Stomach smooth muscle (tissue), 2 donors: ENCODE results near the gene ZNF439.
"Not testable (repeated sequence)": the region's sequence is repeated elsewhere in the genome, so short reads cannot be mapped to it uniquely, and the experiment has no call there.

ENCODE experiments used
- H3K27ac ChIP-seq: one replicate; pipeline ENCODE4 v1.7.0; 2013; ENCODE audit warnings: mild to moderate bottlenecking, low read length, inconsistent platforms
- H3K27me3 ChIP-seq, 2 donors: one replicate each; pipeline ENCODE4 v1.7.0; 2013; ENCODE audit warnings: low read length in 2 of 2; ENCODE audit not compliant: insufficient read depth in 2 of 2, control insufficient read depth in 1 of 2
- H3K36me3 ChIP-seq, 2 donors: one replicate each; pipeline ENCODE4 v1.7.0; 2013; ENCODE audit warnings: low read length in 2 of 2; ENCODE audit not compliant: control insufficient read depth in 2 of 2, insufficient read depth in 2 of 2
- H3K4me1 ChIP-seq: one replicate; pipeline ENCODE4 v1.7.0; 2013; ENCODE audit warnings: low read length; ENCODE audit not compliant: control insufficient read depth, insufficient read depth
- H3K4me3 ChIP-seq, 2 donors: one replicate each; pipeline ENCODE4 v1.7.0; 2013; ENCODE audit warnings: low read length in 2 of 2
- H3K9ac ChIP-seq, 2 donors: one replicate each; pipeline ENCODE4 v1.7.0; 2013; ENCODE audit warnings: low read length in 2 of 2, mild to moderate bottlenecking in 1 of 2
- H3K9me3 ChIP-seq, 2 donors: one replicate each; pipeline ENCODE4 v1.7.0; 2013; ENCODE audit warnings: low read length in 2 of 2; ENCODE audit not compliant: control insufficient read depth in 2 of 2
- donor health status: healthy.
- donor health status: Pancreatic carcinoma.

ZNF439 gene

DNA sequence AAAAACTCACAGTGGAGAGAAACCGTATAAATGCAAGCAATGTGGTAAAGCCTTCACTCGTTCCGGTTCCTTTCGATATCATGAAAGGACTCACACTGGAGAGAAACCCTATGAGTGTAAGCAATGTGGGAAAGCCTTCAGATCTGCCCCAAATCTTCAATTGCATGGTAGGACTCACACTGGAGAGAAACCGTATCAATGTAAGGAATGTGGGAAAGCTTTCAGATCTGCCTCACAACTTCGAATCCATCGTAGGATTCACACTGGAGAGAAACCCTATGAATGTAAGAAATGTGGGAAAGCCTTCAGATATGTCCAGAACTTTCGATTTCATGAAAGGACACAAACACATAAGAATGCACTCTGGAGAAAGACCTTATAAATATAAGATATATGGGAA, 19.7 kb downstream of the ZNF439 start:
- Histone ChIP-seq H3K36me3 (peaks cover 22 to 27% of the 10 kb centered on the region in 2 donors), H3K9me3 (peaks cover 19 to 30% of the 10 kb centered on the region in 2 donors), H3K4me1 (no peaks in the 10 kb centered on the region), H3K9ac (no peak overlapping the region), H3K4me3 (no peak overlapping the region), H3K27ac (no peak overlapping the region), H3K27me3 (no peaks in the 10 kb centered on the region)

DNA sequence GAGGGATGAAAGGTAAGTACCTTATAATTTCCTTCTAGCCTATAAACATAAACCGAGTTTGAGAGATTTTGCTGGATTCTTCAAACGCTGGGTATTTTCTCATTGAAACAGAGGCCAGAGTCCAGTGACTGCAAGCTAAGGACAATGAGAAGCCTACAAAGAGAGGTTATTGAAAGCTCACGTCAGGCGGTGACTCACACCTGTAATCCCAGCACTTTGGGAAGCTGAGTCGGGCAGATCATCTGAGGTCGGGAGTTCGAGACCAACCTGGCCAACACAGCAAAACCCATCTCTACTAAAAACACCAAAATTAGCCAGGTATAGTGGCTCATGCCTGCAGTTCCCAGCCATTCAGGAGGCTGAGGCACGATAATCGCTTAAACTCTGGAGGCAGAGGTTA, 24.1 kb downstream of the ZNF439 start:
- Histone ChIP-seq H3K27ac (no peak overlapping the region), H3K9me3 (peaks cover 12 to 18% of the 10 kb centered on the region in 2 donors), H3K4me3 (no peak overlapping the region), H3K9ac (no peak overlapping the region), H3K27me3 (no peaks in the 10 kb centered on the region), H3K36me3 (peaks cover 13 to 15% of the 10 kb centered on the region in 2 donors), H3K4me1 (no peaks in the 10 kb centered on the region)

DNA sequence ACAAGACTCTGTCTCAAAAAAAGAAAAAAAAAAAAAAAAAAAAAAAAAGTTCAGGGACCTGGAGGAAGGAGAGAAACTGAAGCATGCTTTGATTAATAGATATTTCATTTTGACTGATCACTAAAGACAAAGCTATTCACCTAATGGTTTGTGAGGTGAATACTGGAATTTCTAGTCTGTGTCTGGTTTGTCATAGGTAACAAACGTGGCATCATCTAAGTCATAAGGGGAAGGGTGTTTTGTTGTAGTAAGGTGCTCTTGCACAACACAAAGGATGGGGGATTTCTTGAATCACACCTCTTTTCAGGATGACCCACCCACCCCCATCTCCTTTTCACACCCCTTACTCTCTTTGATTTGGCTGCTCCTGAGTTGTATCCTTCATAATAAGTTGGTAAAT, 25.2 kb downstream of the ZNF439 start:
- H3K4me3 ChIP-seq = no peak overlapping the region
- H3K4me1 ChIP-seq = no peaks in the 10 kb centered on the region
- H3K36me3 ChIP-seq = peaks cover 3 to 4% of the 10 kb centered on the region in 2 donors
- no peak overlapping the region for H3K27ac ChIP-seq
- no peak overlapping the region for H3K9ac ChIP-seq
- no peaks in the 10 kb centered on the region for H3K27me3 ChIP-seq
- H3K9me3 ChIP-seq = peaks cover 4 to 7% of the 10 kb centered on the region in 2 donors

DNA sequence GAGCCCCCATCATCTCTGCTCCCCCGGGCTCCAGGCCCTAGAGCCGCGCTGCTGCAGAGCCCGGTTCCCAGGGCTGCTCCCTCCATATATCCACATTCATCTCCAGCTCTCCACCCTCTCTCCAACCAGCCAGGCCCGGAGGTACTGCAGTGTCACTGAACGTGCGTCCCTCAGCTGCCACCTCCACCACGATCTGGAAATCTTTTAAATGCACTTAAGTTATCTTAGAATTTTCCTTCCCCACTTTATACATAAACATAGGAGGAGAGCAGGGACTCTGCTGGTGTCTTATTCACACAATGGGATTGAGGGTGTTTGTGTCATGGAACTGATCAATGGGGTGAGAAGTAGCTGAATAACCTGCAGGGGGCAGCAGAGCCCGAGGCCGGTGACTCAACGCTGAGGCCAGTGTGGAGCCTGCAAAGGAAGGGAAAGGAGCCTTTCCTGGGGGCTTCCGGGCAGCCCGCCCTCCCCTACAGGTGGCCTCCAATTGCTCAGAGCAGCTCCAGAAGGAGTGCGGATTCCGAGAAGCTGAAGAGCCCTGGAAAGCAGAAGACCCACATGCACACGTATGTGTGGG, 31.3 kb downstream of the ZNF439 start:
- not testable (repeated sequence) for H3K9ac ChIP-seq, H3K4me1 ChIP-seq, H3K9me3 ChIP-seq, H3K36me3 ChIP-seq, H3K4me3 ChIP-seq, H3K27me3 ChIP-seq, H3K27ac ChIP-seq

DNA sequence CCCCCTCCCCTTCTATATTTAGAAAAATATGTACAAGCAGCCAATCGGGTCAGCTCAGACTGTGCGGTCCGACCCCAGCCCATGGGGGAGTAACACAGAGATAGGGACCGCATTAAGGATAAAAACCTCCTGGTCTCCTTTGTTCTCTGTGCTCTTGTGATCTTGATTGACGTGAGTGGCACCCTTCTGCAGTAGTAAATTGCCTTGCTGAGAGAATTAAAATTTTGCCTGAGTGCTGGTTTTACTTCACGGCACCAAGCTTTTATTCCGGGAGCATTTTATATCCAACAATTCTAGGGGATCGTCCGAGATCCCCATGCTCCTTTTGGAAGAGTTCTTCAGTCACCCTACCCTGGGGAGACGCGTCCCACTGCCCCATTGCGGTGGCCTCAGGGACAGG, 32.1 kb downstream of the ZNF439 start:
- Histone ChIP-seq H3K4me1 (no peaks in the 10 kb centered on the region), H3K27ac (no peak overlapping the region), H3K4me3 (no peak overlapping the region), H3K9ac (no peak overlapping the region), H3K9me3 (no peaks in the 10 kb centered on the region), H3K36me3 (no peaks in the 10 kb centered on the region), H3K27me3 (no peaks in the 10 kb centered on the region)

DNA sequence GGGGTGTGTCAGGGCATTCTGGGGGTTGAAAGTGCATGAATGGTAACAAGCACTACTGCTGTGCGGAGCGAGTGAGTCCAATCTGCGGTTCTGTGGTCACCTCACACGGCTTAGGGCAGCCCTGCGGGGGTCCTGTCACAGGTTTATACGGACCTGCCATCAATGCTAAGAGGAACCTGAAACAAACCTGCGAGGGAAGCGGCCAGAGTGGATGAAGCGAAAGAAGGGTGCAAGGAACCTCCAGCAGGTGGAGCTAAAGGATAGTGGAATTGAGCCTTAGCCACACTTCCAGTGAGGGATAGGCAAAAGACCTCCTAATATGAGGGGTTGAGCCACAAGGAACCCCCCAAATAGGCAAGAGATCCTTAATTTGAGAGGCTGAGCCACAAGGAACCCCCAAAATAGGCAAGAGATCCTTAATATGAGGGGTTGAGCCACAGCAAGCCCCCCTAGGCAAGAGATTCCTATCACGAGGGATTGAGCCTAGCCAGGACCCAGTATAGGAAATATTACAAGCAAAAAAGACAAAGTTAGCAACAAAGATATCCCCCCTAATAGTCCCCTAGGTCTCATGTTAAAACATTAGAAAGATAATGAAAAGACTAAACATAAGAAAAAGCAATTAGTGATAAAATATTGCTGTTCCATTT, 32.8 kb downstream of the ZNF439 start:
- Histone ChIP-seq H3K27ac (no peak overlapping the region), H3K4me3 (no peak overlapping the region), H3K9me3 (no peaks in the 10 kb centered on the region), H3K4me1 (no peaks in the 10 kb centered on the region), H3K9ac (peak overlapping the region in 1 of 2 donors; percentile 13), H3K36me3 (no peaks in the 10 kb centered on the region), H3K27me3 (no peaks in the 10 kb centered on the region)

DNA sequence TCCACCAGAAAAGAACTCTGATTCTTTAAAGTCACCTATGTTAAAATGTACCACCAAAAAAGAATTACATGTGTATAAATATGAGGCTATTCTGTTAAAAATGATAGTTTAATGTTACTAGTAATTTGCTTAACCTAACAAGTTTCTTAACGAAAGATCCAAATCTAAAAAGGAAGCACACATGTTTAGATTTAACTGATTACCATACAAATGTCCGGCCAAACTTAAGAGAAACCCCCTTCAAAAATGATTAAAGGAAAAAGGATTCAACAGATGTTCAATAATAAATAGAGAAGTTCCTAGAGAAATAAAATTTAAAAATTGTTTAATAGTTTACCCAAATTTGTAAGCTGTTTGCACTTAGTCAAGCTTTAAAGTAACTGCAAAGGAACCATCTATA, 34.1 kb downstream of the ZNF439 start:
- Histone ChIP-seq H3K9me3 (no peaks in the 10 kb centered on the region), H3K4me3 (no peak overlapping the region), H3K27ac (no peak overlapping the region), H3K4me1 (peaks cover 6% of the 10 kb centered on the region), H3K9ac (no peak overlapping the region), H3K36me3 (no peaks in the 10 kb centered on the region), H3K27me3 (no peaks in the 10 kb centered on the region)

DNA sequence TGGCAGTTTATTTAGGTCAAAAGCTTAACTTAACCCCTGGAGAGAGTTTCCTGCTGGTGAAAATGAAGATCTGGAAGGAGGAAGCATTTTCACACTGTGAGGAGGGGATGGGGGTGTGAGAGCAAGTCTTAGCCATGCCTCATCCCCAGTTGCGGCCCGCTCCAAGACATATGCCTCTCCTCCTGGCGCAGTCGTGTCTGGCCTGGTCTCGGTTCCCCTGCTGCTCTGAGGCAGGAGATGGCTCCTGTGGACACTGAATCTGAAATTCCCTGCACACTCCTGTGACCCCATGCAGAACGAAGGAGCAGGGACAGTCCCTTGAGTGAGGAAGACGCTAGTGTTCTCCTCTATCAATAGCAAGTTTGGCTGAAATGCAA, 38.7 kb downstream of the ZNF439 start:
- H3K4me3 ChIP-seq = peak overlapping the region; percentile 92 to 96
- H3K27ac ChIP-seq = peak overlapping the region; percentile 66
- H3K27me3 ChIP-seq = no peaks in the 10 kb centered on the region
- peaks cover 15% of the 10 kb centered on the region for H3K4me1 ChIP-seq
- H3K9me3 ChIP-seq = no peaks in the 10 kb centered on the region
- no peaks in the 10 kb centered on the region for H3K36me3 ChIP-seq
- H3K9ac ChIP-seq = peak overlapping the region in 1 of 2 donors; percentile 80

DNA sequence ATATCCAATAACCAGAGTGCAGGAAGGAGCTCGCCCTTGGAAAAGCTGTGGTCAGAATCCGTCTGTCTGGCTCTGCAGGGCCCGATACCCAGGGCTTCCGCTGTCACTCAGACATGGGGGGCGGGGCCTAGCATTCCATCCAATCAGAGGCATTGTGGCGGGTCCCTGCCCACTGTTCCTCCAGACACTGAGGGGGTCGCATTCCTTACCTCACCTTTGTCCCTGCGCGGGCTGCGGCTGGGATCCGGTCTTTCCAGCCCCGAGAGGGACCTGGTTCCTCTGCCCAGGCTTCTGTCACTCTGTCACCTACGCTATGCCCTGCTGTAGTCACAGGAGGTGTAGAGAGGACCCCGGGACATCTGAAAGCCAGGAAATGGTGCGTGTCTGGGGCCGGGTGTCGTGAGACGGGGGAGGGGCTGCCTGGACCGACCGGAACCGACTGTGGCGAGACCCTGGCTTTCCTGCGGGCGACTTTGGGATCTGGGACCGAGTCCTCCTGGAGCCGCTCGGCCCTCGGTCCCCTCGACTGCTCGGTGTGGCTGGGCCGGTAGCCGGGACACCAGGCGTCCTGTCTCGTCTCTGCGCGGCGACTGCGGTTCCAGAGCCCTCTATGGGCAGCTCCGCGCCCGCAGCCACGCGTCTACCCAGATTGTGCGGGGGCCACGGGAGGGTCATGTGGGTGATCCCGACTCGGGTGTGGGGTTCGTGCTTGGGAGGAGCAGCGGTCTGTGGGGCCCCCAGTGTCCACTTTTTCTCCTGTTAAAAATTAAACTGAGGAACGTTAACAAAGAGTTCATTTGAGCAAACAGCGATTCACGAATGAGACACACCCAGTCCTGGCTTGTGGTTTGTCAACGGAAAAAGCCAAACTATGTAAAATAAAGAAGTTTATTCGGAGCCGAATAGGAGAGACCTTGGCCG, 39.3 kb downstream of the ZNF439 start, which contains the start of gene ZNF69:
ZNF69 (plus strand) TSS at position 172 of the 921 bp plus-strand sequence; CDS start at position 314, 142 bp downstream.
- peak within 1 kb of the TSS; percentile 66 for H3K27ac ChIP-seq
- H3K36me3 ChIP-seq = no peaks in the 10 kb centered on the region
- peak within 1 kb of the TSS; percentile 92 to 96 for H3K4me3 ChIP-seq

DNA sequence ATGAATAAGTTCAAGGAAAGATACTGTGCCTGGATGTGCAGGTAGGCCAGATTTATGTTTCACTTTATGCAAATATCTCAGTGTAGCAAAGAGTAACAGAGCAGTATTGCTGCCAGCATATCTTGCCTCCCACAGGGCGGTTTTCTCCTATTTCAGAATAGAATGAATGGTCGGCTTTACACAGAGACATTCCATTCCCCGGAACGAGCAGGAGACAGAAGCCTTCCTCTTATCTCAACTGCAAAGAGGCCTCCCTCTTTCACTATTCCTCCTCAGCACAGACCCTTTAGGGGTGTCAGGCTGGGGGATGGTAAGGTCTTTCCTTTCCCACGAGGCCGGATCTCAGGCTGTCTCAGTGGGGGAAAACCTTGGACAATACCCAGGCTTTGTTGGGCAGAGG, 41.4 kb downstream of the ZNF439 start:
- not testable (repeated sequence) for H3K27ac ChIP-seq, H3K9me3 ChIP-seq, H3K4me3 ChIP-seq, H3K9ac ChIP-seq, H3K36me3 ChIP-seq, H3K27me3 ChIP-seq
- peaks cover 15% of the 10 kb centered on the region for H3K4me1 ChIP-seq

More for the DNA sequence above, 39.3 kb downstream of the ZNF439 start, which contains the start of gene ZNF69:
- Histone ChIP-seq H3K9ac (peak within 1 kb of the TSS; percentile 78 to 80), H3K4me1 (peaks cover 15% of the 10 kb centered on the region), H3K27me3 (no peaks in the 10 kb centered on the region), H3K9me3 (no peaks in the 10 kb centered on the region)
